ENCODE measurements around the gene BIRC5.

DNA sequence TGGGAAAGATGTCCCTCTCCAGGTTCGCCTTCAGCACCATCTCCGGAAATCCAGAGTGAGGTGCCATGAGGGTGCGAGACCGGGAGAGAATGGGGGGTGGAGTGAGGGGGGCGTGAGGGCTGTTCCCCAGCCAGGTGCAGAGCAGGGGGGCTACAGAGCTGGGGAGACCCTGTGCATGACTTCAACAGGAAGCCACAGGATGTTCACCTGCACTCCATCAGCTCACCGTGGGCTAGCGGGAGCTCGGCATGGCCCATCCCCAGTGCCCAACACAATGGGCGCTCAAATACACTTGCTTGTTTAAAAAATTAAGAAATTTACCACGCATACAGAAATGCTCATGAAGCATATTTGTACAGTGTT lies 45.1 kb downstream of the BIRC5 start:
- TF ChIP-seq CTCF (IDR thresholded peaks at IDR 0.05) (no peak), POLR2A (IDR thresholded peaks at IDR 0.05) (no peak)
